Activated naive CD8-positive, alpha-beta T cell treated with anti-CD3 and anti-CD28 coated beads, Interleukin-2, amount 10 ng/mL, durations not matched to agents 7 days and 5 days (primary cell): ENCODE results near the gene ABCC1. TPM values are rescaled to one million over a fixed set of nuclear protein-coding genes. Genes with fewer than 3 reads are reported as not detected.
"Not testable (repeated sequence)": the region's sequence is repeated elsewhere in the genome, so short reads cannot be mapped to it uniquely, and the experiment has no call there.

Experiments
- ATAC-seq: fragments of 150-1000 bp; cut with Tn5 transposase; one replicate; pipeline ENCODE4 v1.10.0; 2021; ENCODE audit warnings: low read depth, moderate library complexity
- POLR2A ChIA-PET: fragments of 350-600 bp; sonication (Branson Sonifier 250); formaldehyde crosslinking; loops from one replicate; lab custom pipeline; 2021; ENCODE audit warnings: antibody characterized with exemption; lab: Charles Lee
- DNase-seq: peaks from one replicate; pipeline ENCODE4 v3.0.0; 2021
- H3K27ac Mint-ChIP-seq: one replicate; pipeline ENCODE4 v1.8.0; 2022; ENCODE audit warnings: mild to moderate bottlenecking, mixed read lengths
- H3K27me3 Mint-ChIP-seq: one replicate; pipeline ENCODE4 v1.8.0; 2022; ENCODE audit warnings: mild to moderate bottlenecking, moderate library complexity, mixed read lengths
- H3K36me3 Mint-ChIP-seq: one replicate; pipeline ENCODE4 v1.8.0; 2021; ENCODE audit warnings: mild to moderate bottlenecking, mixed read lengths
- H3K4me1 Mint-ChIP-seq: one replicate; pipeline ENCODE4 v1.8.0; 2021; ENCODE audit warnings: mixed read lengths
- H3K4me3 Mint-ChIP-seq: one replicate; pipeline ENCODE4 v1.8.0; 2022; ENCODE audit warnings: mild to moderate bottlenecking, moderate library complexity, mixed read lengths
- H3K9me3 Mint-ChIP-seq: one replicate; pipeline ENCODE4 v1.8.0; 2021; ENCODE audit warnings: mixed read lengths
- total RNA-seq, 2 experiments: library from RNA; stranded (reverse); gene quantifications; one replicate each; pipeline ENCODE4 v1.2.3, GENCODE V29; 2021

Gene ABCC1
- 10 to 100 TPM; 55.2 to 62.5 TPM for total RNA-seq

GRCh38 chr16:15949210-15950160 is at the start of gene ABCC1:
ABCC1 (plus strand) TSS chr16:15949616; CDS start chr16:15949752, 136 bp downstream.
- Mint-ChIP-seq H3K36me3 (peaks cover 16% of the 10 kb centered on the region), H3K9me3 (no peaks in the 10 kb centered on the region), H3K27ac (peak within 1 kb of the TSS; percentile 97), H3K27me3 (no peaks in the 10 kb centered on the region), H3K4me1 (peaks cover 32% of the 10 kb centered on the region), H3K4me3 (peak within 1 kb of the TSS; percentile 90)
- POLR2A ChIA-PET: interaction anchor here (0.8 to 1.5 kb wide), 6 partner anchors 9 to 111 kb away, joined by 3 to 20 read pairs (median 4); partner anchors contain the start of gene CEP20
- peak; percentile 69 for DNase-seq
- peak; percentile 71 for ATAC-seq

GRCh38 chr16:15900357-15900756 is 49.1 kb upstream of the ABCC1 start:
- Mint-ChIP-seq H3K27ac (no peak overlapping the region), H3K36me3 (no peaks in the 10 kb centered on the region), H3K27me3 (peaks cover 9% of the 10 kb centered on the region), H3K4me1 (peaks cover 10% of the 10 kb centered on the region), H3K9me3 (no peaks in the 10 kb centered on the region), H3K4me3 (no peak overlapping the region)
- DNase-seq (no peak), ATAC-seq (no peak)
- POLR2A ChIA-PET: no interaction called here

- Mint-ChIP-seq H3K9me3 (peaks cover 1% of the 10 kb centered on the region), H3K27ac (no peak overlapping the region), H3K4me3 (no peak overlapping the region), H3K36me3 (no peaks in the 10 kb centered on the region), H3K27me3 (peaks cover 9% of the 10 kb centered on the region), H3K4me1 (peaks cover 10% of the 10 kb centered on the region)
- ATAC-seq (no peak), DNase-seq (no peak)
- POLR2A ChIA-PET: no interaction called here
These were observed 48.4 kb upstream of the ABCC1 start for GRCh38 chr16:15900901-15901500.

- POLR2A ChIA-PET: no interaction called here
- H3K27ac Mint-ChIP-seq: no peak overlapping the region
- ATAC-seq: no peak
- H3K4me1 Mint-ChIP-seq: peaks cover 6% of the 10 kb centered on the region
- peaks cover 1% of the 10 kb centered on the region for H3K9me3 Mint-ChIP-seq
- H3K4me3 Mint-ChIP-seq: no peak overlapping the region
- no peaks in the 10 kb centered on the region for H3K36me3 Mint-ChIP-seq
- H3K27me3 Mint-ChIP-seq: peaks cover 9% of the 10 kb centered on the region
- no peak for DNase-seq
These were observed 45.5 kb upstream of the ABCC1 start for GRCh38 chr16:15903960-15904359.

GRCh38 chr16:15906439-15906838 is 43.0 kb upstream of the ABCC1 start:
- H3K27me3 Mint-ChIP-seq: peaks cover 6% of the 10 kb centered on the region
- DNase-seq (no peak), ATAC-seq (no peak)
- H3K4me3 Mint-ChIP-seq: no peak overlapping the region
- POLR2A ChIA-PET: interaction anchor here (2.3 kb wide), 1 partner anchor 18 kb away, joined by 6 read pairs; the partner anchor contains the start of gene CEP20
- H3K27ac Mint-ChIP-seq: no peak overlapping the region
- H3K9me3 Mint-ChIP-seq: peaks cover 1% of the 10 kb centered on the region
- H3K4me1 Mint-ChIP-seq: no peaks in the 10 kb centered on the region
- no peaks in the 10 kb centered on the region for H3K36me3 Mint-ChIP-seq

- ATAC-seq (peak; percentile 63), DNase-seq (no peak)
- H3K27ac Mint-ChIP-seq: no peak overlapping the region
- POLR2A ChIA-PET: interaction anchor here (2.3 kb wide), 1 partner anchor 20 kb away, joined by 6 read pairs; the partner anchor contains the start of gene CEP20
- peaks cover 1% of the 10 kb centered on the region for H3K9me3 Mint-ChIP-seq
- no peak overlapping the region for H3K4me3 Mint-ChIP-seq
- H3K27me3 Mint-ChIP-seq: peaks cover 1% of the 10 kb centered on the region
- H3K36me3 Mint-ChIP-seq: no peaks in the 10 kb centered on the region
- peaks cover 7% of the 10 kb centered on the region for H3K4me1 Mint-ChIP-seq
These were observed 41.4 kb upstream of the ABCC1 start for GRCh38 chr16:15907863-15908478.

- Mint-ChIP-seq H3K27ac (peak overlapping the region; percentile 1), H3K4me3 (no peak overlapping the region), H3K4me1 (peaks cover 11% of the 10 kb centered on the region), H3K9me3 (peaks cover 2% of the 10 kb centered on the region), H3K27me3 (no peaks in the 10 kb centered on the region), H3K36me3 (peaks cover 1% of the 10 kb centered on the region)
- ATAC-seq (no peak), DNase-seq (no peak)
- POLR2A ChIA-PET: no interaction called here
These were observed 38.2 kb upstream of the ABCC1 start for GRCh38 chr16:15911198-15911597.

- Mint-ChIP-seq H3K27me3 (no peaks in the 10 kb centered on the region), H3K4me1 (peaks cover 11% of the 10 kb centered on the region), H3K4me3 (peak overlapping the region; percentile 80), H3K9me3 (peaks cover 2% of the 10 kb centered on the region), H3K36me3 (peaks cover 1% of the 10 kb centered on the region), H3K27ac (peak overlapping the region; percentile 83)
- DNase-seq (no peak), ATAC-seq (no peak)
- POLR2A ChIA-PET: interaction anchor here (0.7 to 1.0 kb wide), 2 partner anchors 16 to 24 kb away, joined by 3 read pairs; no protein-coding TSS in a partner anchor
These were observed 36.2 kb upstream of the ABCC1 start for GRCh38 chr16:15913046-15913698.

GRCh38 chr16:15915555-15916081 is 33.8 kb upstream of the ABCC1 start:
- DNase-seq (no peak), ATAC-seq (no peak)
- Mint-ChIP-seq H3K4me3 (no peak overlapping the region), H3K27me3 (no peaks in the 10 kb centered on the region), H3K36me3 (peaks cover 1% of the 10 kb centered on the region), H3K4me1 (peaks cover 11% of the 10 kb centered on the region), H3K9me3 (peaks cover 2% of the 10 kb centered on the region), H3K27ac (no peak overlapping the region)
- POLR2A ChIA-PET: no interaction called here

- H3K27ac Mint-ChIP-seq: no peak overlapping the region
- peaks cover 11% of the 10 kb centered on the region for H3K4me1 Mint-ChIP-seq
- no peak for ATAC-seq
These were observed 33.1 kb upstream of the ABCC1 start for GRCh38 chr16:15916323-15916722.

GRCh38 chr16:15918314-15918713 is 31.1 kb upstream of the ABCC1 start:
- not testable (repeated sequence) for H3K36me3 Mint-ChIP-seq, DNase-seq, H3K4me1 Mint-ChIP-seq

More at GRCh38 chr16:15916323-15916722, 33.1 kb upstream of the ABCC1 start:
- Mint-ChIP-seq H3K4me3 (no peak overlapping the region), H3K9me3 (peaks cover 2% of the 10 kb centered on the region), H3K36me3 (peaks cover 1% of the 10 kb centered on the region), H3K27me3 (peaks cover 4% of the 10 kb centered on the region)
- DNase-seq: no peak
- POLR2A ChIA-PET: no interaction called here

GRCh38 chr16:15919331-15919730 is 30.1 kb upstream of the ABCC1 start:
- ATAC-seq: no peak
- H3K4me1 Mint-ChIP-seq: no peaks in the 10 kb centered on the region
- H3K36me3 Mint-ChIP-seq: peaks cover 1% of the 10 kb centered on the region
- DNase-seq: no peak
- H3K27ac Mint-ChIP-seq: no peak overlapping the region
- peaks cover 4% of the 10 kb centered on the region for H3K27me3 Mint-ChIP-seq
- peaks cover 2% of the 10 kb centered on the region for H3K9me3 Mint-ChIP-seq
- POLR2A ChIA-PET: no interaction called here
- no peak overlapping the region for H3K4me3 Mint-ChIP-seq

More at GRCh38 chr16:15918314-15918713, 31.1 kb upstream of the ABCC1 start:
- ATAC-seq, H3K27me3 Mint-ChIP-seq, H3K27ac Mint-ChIP-seq, H3K9me3 Mint-ChIP-seq, POLR2A ChIA-PET, H3K4me3 Mint-ChIP-seq: not testable (repeated sequence)
